GM19328 (cell line): ENCODE measurements around the gene PDE4C.

Experiments
- ATAC-seq: cut with Tn5 transposase; IDR thresholded peaks from one replicate; pipeline ENCODE4 v1.9.1; 2021; ENCODE audit warnings: mild to moderate bottlenecking, moderate library complexity; ENCODE audit not compliant: unreplicated experiment

PDE4C gene

GRCh38 chr19:18202397-18202777 lies 23.9 kb downstream of the PDE4C start:
- no peak for ATAC-seq

- ATAC-seq: no peak
These were observed 27.9 kb downstream of the PDE4C start for GRCh38 chr19:18198374-18198773.

DNA sequence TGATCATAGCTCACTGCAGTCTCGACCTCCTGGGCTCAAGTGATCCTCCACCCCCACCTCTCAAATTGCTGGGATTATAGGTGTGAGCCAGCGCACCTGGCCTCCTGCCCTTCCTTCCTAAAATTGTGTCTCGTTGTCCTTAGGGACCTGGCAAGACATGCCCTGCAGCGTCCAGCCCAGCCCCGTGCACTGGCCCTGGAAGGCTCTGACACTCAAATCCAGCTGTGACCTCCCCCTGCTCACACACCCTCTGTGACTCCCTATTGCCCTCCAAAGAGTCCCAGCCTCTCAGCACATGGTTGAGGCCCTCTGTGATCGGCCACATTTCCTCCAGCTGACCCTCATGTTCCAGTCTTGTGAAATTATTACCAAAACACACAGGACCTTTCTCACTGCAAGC lies 28.3 kb downstream of the PDE4C start:
- no peak for ATAC-seq

- ATAC-seq: no peak
These were observed 28.9 kb downstream of the PDE4C start for GRCh38 chr19:18197306-18197705.

DNA sequence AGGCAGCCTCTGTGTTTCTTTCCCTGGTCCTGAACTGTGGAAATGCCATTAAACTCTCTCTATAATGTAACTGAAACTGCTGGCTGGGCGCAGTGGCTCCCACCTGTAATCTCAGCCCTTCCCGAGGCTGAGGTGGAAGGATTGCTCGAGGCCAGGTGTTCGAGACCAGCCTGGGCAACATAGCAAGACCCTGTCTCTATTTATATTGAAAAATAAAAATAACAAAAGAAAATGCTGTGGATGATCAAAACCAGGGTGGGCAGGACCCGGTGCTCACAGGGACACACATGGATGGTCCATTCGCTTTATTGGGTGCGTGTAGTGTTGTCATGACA lies 29.8 kb downstream of the PDE4C start:
- ATAC-seq: no peak

DNA sequence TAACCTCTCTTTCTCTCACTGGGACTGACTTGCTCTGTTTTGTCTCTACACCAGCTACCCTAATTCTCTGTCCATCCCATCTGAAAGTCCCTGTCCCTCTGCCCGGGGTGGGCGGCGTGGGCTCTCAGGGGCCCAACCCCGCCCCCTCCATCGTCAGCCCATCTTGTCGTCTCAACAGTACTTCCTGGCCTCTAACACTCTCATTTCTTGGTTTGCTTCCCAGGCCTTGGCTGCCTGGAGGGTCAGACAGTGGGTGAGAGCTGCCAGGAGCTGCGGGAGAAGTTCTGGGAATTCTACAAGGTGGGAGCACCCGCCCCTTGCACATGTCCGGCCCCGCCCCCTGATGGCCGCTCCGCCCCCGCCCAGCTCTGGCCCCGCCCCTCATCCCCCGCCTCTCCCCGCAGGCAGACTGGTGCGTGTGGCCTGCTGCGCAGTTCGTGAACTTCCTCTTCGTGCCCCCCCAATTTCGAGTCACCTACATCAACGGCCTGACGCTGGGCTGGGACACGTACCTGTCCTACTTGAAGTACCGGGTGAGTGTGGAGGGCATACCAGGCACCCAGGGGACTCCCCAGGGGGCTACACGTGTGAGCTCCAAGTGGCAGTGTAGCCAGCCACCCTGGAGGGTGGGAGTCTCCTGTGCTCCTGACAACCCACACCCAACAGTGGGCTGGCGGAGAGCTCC lies 31.5 kb downstream of the PDE4C start:
- no peak for ATAC-seq

DNA sequence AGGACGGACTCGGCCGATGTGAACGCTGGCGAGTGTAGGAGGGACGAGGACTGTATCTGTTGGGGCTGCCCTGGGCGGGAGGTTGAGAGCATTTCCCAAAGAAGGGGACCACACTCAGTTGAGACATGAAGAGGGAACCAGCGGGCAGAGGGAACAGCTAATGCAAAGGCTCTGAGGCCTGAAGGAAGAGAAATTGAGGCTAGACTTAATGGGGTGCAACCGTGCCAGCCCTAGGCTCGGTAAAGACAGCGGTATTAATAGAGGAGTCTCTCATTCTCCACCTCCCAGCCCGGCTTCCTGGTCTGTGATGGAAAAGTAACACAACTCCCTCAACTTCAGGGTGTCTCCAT lies 32.1 kb downstream of the PDE4C start:
- no peak for ATAC-seq

DNA sequence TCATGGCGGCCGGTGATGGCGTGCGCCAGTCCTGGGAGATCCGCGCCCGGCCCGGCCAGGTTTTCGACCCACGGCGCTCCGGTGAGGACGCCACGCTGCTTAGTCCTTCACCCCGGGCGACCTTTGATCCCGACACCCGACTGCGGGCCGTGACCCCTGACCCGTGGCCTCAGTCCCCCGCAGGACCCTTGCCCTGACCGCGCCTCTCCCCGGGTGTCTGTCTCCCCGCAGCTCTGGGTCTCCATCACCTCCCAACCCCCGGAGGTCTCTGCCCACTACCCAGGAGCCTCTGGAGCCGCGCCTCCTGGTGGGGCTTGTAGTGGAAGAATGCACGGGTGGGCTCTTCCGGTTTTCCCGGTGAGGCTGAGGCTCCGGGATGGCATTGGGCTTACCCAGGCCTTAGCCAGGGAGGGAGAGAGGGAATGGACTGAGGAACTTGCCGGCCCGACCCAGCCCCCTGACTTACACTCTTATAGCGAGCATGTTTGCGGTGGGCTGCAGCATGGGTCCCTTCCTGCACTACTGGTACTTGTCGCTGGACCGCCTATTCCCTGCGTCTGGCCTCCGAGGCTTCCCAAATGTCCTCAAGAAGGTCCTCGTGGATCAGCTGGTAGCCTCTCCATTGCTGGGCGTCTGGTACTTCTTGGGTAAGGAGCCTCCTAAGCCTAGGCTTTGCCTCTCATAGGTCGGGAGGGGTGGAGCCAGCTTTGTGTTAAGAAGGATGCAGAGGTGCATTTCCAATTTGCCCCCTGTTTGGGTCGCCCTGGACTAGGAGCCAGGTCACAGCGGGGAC lies 32.7 kb downstream of the PDE4C start:
- ATAC-seq: no peak

GRCh38 chr19:18192673-18193387 lies 33.4 kb downstream of the PDE4C start, which contains the start of gene MPV17L2:
TSS of gene MPV17L2 (plus strand) at chr19:18193218. CDS start at chr19:18193282, 64 bp downstream.
- ATAC-seq: peak; percentile 92

GRCh38 chr19:18191640-18192062 lies 34.6 kb downstream of the PDE4C start:
- ATAC-seq: no peak

- ATAC-seq: no peak
These were observed 36.0 kb downstream of the PDE4C start for GRCh38 chr19:18190278-18190677.

DNA sequence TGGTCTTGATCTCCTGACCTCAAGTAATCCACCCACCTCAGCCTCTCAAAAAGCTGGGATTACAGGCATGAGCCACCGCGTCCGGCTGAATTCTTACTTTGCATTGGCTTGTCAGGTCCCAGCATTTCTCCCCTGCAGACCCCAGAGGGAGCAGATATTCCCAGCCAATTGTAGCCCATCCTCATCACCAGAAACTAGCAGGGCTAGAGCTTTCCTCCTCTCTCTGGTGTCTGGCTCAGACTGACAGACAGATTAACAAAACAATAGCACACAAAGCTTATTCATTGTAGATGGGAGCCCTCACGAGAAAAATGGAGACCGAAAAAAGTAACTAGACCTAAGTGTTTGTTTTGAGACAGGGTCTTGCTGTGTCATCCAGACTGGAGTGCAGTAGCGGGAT lies 40.7 kb downstream of the PDE4C start:
- no peak for ATAC-seq

- no peak for ATAC-seq
These were observed 42.7 kb downstream of the PDE4C start for GRCh38 chr19:18183529-18183928.

DNA sequence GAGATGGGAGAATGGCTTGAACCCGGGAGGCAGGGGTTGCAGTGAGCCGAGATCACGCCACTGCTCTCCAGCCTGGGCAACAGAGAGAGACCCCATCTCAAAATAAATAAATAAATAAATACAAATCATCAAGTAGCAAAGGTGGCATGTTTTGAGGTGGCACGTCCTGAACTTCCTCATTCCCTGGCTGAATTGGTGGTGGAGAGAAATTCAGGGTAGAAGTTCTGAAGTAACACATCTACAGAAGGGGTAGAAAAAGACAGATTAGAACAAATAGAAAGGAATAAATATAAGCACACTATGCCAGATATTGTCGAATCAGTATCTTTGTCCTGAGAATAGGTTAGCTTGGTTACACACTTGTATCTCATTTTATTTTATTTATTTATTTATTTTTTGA lies 46.3 kb downstream of the PDE4C start:
- ATAC-seq: no peak

DNA sequence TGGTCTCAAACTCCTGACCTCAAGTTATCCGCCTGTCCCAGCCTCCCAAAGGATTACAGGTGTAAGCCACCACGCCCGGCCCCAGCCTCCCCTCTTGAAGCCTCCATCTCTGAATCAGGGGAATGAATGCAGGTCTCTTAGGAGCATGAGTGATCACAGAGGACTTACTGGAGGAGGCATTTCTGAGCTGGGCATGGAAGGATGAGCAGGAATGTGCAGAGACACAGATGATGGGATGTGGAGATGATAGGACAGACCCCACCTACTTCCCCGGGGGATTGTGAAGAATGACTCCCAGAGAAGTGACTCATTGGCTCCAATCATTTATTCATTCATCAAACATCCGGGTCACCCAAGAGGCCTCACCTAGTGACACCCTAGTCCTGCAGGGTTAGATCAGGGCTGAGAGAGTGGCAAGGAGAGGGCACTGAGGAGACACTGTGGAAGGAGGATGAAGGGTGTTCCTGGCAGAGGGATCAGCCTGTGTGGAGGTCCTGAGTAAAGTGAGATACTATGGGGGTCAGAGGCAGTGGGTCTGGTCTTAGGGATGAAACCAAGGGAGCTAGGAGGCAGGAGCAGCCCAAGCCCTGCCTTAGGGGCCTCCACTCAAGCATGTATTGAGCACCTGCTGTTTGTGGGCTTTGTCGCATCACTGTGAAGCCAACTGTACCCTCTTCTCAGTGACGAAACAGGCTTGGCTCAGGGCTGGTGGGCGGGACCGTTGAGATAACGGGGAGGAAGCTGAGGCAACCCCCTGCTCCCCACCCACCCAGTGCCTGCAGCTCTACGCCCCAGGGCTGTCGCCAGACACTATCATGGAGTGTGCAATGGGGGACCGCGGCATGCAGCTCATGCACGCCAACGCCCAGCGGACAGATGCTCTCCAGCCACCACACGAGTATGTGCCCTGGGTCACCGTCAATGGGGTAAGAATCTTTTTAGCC lies 49.6 kb downstream of the PDE4C start:
- ATAC-seq: no peak

DNA sequence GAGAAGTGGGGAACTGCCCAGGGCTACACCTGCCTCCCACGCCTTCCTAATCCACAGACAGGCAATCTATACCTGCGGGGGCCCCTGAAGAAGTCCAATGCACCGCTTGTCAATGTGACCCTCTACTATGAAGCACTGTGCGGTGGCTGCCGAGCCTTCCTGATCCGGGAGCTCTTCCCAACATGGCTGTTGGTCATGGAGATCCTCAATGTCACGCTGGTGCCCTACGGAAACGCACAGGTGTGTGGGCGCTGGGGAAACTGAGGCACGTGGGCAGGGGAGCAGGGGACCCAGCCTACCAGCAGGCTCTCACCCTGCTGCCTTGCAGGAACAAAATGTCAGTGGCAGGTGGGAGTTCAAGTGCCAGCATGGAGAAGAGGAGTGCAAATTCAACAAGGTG lies 51.3 kb downstream of the PDE4C start:
- no peak for ATAC-seq
